Heart left ventricle (tissue), 13 donors: ENCODE data around the gene DDX60.

Source experiments
- CTCF ChIP-seq, 12 donors: fragments of 200-600 bp; sonication (generic) in 4 of 12; IDR thresholded peaks; one replicate each; pipeline versions ENCODE4 v1.5.0 to v1.8.0; 2018 to 2022; ENCODE audit warnings: antibody characterized with exemption in 12 of 12, mild to moderate bottlenecking in 5 of 12
- POLR2A ChIP-seq, 2 donors: fragments of 450-650 bp; IDR thresholded peaks; one replicate each; pipeline ENCODE4 v1.6.1; 2017; ENCODE audit warnings: antibody characterized with exemption in 2 of 2, mild to moderate bottlenecking in 2 of 2, moderate library complexity in 2 of 2
- donor health status: ischemic (EF 13 %, LVEDD 7.1; RV severe dilation, severe dysfunction).
- donor health status: DM: no; HTN: yes; CAD: no.
- donor health status: DM: no; HTN: no; CAD: no.
- donor health status: ischemic (EF 25% LVEDD 6.9; RV normal size, moderate dysfunction).
- donor health status: ischemic (EF 25% LVEDD 5.7; RV mildly dilated, moderate dysfunction).
- donor health status: ischemic (EF 35%, LVEDD 5.7; RV mildly dilated, moderate dysfunction).
- donor health status: nonischemic (EF 11% LVEDD 7.7; RV severe dilation, severe dysfunction).
- donor health status: DM: yes; HTN: yes; CAD: no.
- donor health status: PGD.
- donor health status: ischemic (EF 29% LVEDD 5.4; RV normal size, mild dysfunction).
- donor health status: nonischemic (EF 23%, LVEDD 6.1; RV moderate dilation, normal function).

GRCh38 chr4:168248176-168248710, 70.3 kb downstream of the DDX60 start:
- TF ChIP-seq POLR2A (IDR thresholded peaks at IDR 0.05) (no peak), CTCF (IDR thresholded peaks at IDR 0.05) (no peak)
